GM18873 (cell line): ENCODE measurements around the gene RNF10.

Experiments
- ATAC-seq: cut with Tn5 transposase; IDR thresholded peaks from one replicate; pipeline ENCODE4 v1.9.1; 2021; ENCODE audit warnings: mild to moderate bottlenecking, moderate library complexity, moderate number of reproducible peaks; ENCODE audit not compliant: unreplicated experiment, low FRiP score

The RNF10 gene

GRCh38 chr12:120573560-120573959, 39.4 kb downstream of the RNF10 start:
- ATAC-seq = no peak

- no peak for ATAC-seq
Measured at GRCh38 chr12:120574106-120574505, 40.0 kb downstream of the RNF10 start.

- no peak for ATAC-seq
Measured at GRCh38 chr12:120579179-120579578, 45.0 kb downstream of the RNF10 start.

DNA sequence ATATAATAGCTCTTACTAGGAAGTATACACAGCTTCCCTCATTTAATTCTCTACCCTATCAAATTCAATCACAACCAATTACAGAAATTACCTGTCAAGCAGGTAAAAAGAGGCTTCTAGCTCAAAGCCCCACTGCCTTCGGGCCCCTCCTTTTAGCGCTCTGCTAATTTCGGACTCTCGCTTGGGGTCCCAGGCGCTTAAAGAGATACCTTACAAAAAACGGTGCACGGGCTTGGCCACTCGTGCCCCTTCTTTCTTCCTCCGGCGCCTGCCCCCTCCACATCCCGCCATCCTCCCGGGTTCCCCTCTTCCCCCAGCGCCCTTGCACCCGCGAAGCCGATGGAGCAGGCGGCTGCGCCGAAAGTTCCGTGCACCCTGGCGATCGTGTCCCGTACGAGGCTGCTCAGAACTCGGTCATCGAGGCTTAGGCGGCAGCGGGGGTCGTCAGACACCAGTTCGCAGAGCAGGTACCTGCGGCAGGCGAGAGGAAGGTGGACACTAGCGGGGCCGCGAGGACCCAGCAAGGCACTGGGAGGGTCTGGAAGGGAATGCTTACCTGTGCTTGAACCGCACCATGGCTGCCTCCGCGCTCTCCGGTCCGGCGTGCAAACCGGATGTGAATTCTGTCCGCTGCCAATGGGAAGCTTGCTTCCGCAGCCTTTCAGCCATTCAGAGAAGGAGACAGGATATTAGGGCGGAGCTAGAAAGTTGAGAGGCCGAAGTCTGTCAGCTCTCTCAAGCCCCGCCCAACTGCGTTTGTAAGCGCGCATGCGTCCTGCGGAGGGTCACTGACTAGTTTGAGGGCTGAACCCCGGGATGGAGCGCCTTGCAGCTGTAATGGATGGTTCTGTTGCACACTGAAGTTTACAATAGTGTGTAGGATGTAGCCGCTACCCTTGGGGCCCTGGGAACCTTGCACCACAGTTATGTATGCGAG, 46.9 kb downstream of the RNF10 start, which contains the start of gene POP5:
POP5 (minus strand) TSS at position 616 of the 937 bp plus-strand sequence; CDS start at position 576, 40 bp downstream.
- ATAC-seq = peak; percentile 95

- ATAC-seq = no peak
Measured at GRCh38 chr12:120581998-120582397, 47.8 kb downstream of the RNF10 start.

GRCh38 chr12:120583478-120584030, 49.4 kb downstream of the RNF10 start:
- no peak for ATAC-seq

- no peak for ATAC-seq
Measured at GRCh38 chr12:120584343-120585149, 50.4 kb downstream of the RNF10 start.

DNA sequence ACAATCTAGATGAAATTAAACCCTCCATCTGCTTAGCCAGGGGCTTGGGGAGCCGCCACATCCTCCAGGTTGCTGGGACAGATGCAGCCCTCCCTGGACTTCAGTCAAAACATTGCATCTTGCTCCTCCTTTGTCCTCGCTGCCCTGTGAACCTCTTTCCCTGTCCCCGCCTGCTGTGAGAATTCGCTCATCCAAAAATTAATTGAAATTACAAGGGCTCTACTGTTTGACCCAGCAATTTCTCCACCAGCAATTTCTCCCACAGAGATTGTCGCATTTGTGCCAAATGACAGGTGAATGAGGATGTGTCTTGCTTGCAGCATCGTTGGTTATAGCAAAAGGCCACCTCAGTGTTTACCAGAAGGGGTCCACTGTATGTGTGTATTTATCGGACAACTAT, 52.0 kb downstream of the RNF10 start:
- no peak for ATAC-seq

GRCh38 chr12:120586860-120587259, 52.7 kb downstream of the RNF10 start:
- no peak for ATAC-seq

- ATAC-seq = no peak
Measured at GRCh38 chr12:120588371-120588770, 54.2 kb downstream of the RNF10 start.

- ATAC-seq = no peak
Measured at GRCh38 chr12:120588948-120589930, 55.1 kb downstream of the RNF10 start.

DNA sequence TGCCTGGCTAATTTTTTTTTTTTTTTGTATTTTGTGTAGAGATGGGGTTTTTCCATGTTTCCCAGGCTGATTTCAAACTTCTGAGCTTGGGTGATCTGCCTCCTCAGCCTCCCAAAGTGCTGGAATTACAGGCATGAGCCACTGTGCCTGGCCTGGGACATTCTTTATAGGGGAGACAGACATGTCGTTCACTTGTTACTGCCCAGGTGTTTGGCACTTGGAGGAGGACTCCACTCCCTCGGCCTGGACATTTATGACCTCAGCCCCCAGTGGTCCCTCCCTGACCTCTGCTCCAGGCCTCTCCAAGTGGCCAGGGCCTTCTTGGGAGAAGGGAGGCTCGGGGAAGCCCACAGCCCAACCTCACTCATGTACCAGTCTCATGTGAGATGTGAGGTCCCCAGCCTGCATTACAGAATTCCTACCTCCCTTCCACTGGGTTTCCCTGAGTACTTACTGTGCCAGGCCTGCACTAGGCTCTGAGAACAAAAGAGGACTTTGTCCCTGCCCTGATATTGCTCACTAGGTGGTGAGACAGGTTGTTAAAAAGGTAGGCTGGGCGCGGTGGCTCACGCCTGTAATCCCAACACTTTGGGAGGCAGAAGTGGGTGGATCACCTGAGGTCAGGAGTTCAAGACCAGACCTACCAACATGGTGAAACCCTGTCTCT, 56.7 kb downstream of the RNF10 start:
- ATAC-seq = no peak

GRCh38 chr12:120592121-120593049, 58.2 kb downstream of the RNF10 start:
- no peak for ATAC-seq

DNA sequence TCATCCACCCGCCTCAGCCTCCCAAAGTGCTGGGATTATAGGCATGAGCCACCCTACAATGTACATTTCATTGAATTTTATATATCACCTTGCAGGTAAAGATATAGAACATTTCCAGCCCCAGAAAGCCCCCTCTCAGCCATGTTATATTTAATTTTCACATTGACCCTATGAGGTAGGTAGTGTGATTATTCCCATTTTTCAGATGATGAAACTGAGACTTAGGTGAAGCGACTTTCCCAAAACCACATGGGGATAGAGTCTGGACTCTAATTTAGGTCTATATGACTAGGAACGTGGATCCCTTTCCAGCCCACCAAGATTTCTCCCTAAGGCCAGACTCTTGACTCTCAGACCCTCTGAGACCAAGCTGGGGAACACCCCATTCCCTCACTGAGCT, 62.7 kb downstream of the RNF10 start:
- ATAC-seq = no peak

DNA sequence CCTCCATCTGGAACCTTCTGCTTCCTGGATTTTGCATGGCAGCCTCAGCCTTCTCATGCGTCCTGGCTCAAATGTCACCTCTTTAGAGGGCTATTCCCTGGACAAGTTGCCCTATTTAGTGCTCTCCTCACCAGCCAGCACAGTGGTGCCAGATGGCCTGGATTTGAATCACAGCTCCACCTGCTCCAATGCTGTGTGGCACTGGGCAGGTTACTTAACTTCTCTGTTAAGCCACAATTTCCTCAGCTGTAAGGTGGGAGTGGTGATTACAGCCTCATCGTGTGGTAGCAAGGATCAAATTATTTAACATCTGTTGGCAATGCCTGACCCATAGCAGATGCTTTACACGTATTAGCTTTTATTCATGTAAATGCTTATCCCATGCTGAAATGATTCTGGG, 63.7 kb downstream of the RNF10 start:
- no peak for ATAC-seq

- ATAC-seq = no peak
Measured at GRCh38 chr12:120598674-120599463, 64.7 kb downstream of the RNF10 start.
